Activated gamma-delta T cell (primary cell): Measurements from ENCODE around the gene FZR1.
A peak's percentile ranks its signal among the peaks of the same experiment; 100 is the strongest.

Source experiments
- DNase-seq: peaks from one replicate; lab custom pipeline; 2025; lab: John Stamatoyannopoulos, UW

FZR1 gene

GRCh38 chr19:3531716-3532115 is 25.6 kb downstream of the FZR1 start:
- DNase-seq = no peak

GRCh38 chr19:3532154-3532786 is 26.2 kb downstream of the FZR1 start:
- DNase-seq = no peak

- DNase-seq = no peak
These were observed 26.9 kb downstream of the FZR1 start for GRCh38 chr19:3533033-3533432.

GRCh38 chr19:3533563-3534216 is 27.6 kb downstream of the FZR1 start:
- no peak for DNase-seq

GRCh38 chr19:3534375-3535234 is 28.5 kb downstream of the FZR1 start:
- DNase-seq = no peak

GRCh38 chr19:3535235-3535535 is 29.1 kb downstream of the FZR1 start:
- no peak for DNase-seq

- DNase-seq = no peak
These were observed 29.5 kb downstream of the FZR1 start for GRCh38 chr19:3535563-3535965.

- DNase-seq = no peak
These were observed 29.9 kb downstream of the FZR1 start for GRCh38 chr19:3535981-3536380.

GRCh38 chr19:3536429-3537100 is 30.5 kb downstream of the FZR1 start:
- no peak for DNase-seq

- DNase-seq = no peak
These were observed 31.0 kb downstream of the FZR1 start for GRCh38 chr19:3537101-3537437.

- DNase-seq = no peak
These were observed 31.5 kb downstream of the FZR1 start for GRCh38 chr19:3537438-3538240.

GRCh38 chr19:3538258-3538929 is 32.3 kb downstream of the FZR1 start:
- DNase-seq = no peak

- DNase-seq = no peak
These were observed 33.0 kb downstream of the FZR1 start, which contains the start of gene TEKTIP1 for GRCh38 chr19:3538965-3539755. TSS of gene TEKTIP1 (plus strand) at chr19:3539174. CDS start at chr19:3539178, 4 bp downstream.

- no peak for DNase-seq
These were observed 33.6 kb downstream of the FZR1 start for GRCh38 chr19:3539756-3540118.

GRCh38 chr19:3543150-3544057 is 37.3 kb downstream of the FZR1 start:
- DNase-seq = no peak

GRCh38 chr19:3544058-3544376 is 37.9 kb downstream of the FZR1 start:
- no peak for DNase-seq

- DNase-seq = peak; percentile 49
These were observed 38.9 kb downstream of the FZR1 start for GRCh38 chr19:3544742-3545668.

- no peak for DNase-seq
These were observed 39.5 kb downstream of the FZR1 start for GRCh38 chr19:3545669-3546034.
